Stimulated activated CD8-positive, alpha-beta memory T cell treated with anti-CD3 and anti-CD28 coated beads, Interleukin-15, amount 100 ng/mL, for 1 hour (primary cell): ENCODE measurements around the gene HNRNPH3.
A peak's percentile ranks its signal among the peaks of the same experiment; 100 is the strongest.

Experiments
- DNase-seq: peaks from one replicate; pipeline ENCODE4 v3.0.0-alpha.2; 2020; ENCODE audit warnings: low read depth

The HNRNPH3 gene

GRCh38 chr10:68332259-68333057 is 594 bp downstream of the HNRNPH3 start, which contains the start of gene PBLD:
Gene PBLD (minus strand): TSS chr10:68332928. CDS start chr10:68306844, 26,084 bp downstream.
- peak; percentile 20 for DNase-seq

DNA sequence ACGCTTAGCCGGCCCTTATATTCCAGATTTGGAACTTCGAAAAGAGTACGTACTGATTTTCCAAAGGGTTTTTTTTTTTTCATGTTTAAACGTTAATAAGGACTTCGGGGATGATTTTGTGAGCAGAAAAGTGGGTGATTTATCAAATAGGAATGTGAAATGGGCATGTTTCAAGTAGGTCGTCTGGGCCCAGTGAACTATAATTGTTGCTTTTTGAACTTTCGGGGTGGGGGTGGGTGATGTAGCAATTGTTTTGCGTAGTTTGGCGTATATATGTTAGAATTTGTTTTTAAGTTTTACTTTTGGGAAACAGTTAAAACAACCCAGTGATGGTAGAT is 1.2 kb downstream of the HNRNPH3 start:
- DNase-seq: no peak

DNA sequence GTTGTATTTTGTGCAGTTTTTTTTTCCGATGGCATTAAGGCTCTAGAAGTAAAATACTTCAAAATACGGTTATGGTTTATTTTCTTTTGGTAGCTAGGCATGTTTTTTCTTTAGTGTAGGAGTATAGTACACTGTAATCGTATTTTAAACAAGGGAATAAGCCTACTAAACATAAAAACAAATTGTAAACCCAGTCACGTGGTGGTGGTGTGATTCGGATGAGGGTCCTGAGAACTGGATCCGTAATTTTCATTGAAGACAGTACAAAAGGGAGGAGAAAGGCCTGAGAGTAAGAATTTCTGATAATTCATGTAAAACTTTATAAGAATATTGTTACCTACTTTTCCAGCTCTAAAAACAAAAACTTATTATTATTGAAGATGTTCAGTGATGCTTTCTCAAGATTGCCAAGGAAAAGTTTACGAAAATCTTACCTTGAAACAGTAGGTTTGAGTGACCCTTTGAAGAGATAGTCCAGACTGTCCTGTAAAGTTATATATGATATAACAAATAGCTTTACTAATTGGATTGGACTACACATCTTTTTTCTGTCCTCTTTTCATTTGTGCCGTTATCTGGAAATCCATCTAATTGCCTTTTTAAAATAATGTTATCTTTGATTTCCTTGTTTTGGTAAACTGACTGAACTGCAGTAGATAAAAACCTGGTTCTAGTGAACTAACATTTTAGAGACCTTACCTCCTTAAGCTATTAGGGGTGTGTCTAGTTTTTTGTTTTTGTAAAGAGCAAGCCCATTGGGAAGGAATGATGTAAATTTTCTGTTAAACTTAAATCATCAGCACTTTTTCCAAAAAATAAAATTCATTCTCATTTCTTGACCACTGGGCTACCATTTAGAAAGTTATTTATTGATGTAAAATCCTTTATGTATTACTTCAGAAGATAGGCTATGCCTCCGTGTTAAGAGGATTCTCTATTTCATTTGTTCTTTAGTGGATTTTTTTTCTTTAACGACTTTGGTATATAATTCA is 1.9 kb downstream of the HNRNPH3 start:
- DNase-seq: no peak

DNA sequence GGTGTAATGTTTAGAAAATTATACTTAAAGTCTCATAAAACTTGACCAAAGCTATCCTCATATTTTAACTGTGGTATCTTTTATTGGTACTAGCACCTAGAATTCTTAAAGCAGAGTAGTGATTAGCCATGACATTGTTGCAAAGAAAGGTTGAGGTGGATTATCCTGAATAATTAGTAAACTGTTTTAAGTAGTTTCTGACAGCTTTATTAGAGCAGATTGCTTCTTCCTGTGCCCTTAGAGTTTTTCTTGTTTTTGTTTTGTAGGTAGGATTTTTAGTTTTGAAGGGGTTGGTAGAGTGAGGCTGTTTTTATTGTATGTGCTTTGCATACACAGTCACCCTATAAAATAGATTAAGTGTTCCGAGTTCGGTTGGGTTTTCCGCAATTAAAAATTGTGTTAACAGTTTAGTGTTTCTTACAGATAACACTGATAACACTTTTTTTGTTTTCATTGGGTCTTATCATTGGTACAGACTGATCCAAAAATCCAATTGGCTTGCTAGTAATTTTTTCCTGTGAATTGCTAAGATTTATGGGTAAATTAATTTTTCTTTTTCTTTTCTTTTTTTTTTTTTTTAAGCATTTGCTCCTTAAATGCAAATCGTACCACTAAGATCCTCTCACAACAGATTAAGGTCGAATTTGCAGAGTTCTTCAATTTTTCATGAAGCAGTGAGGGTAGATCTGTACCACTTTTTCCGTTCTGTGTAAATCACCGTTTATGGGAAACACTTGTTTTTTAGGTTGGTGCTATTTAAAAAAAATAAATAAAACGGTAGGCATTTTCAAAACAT is 3.0 kb downstream of the HNRNPH3 start:
- no peak for DNase-seq

DNA sequence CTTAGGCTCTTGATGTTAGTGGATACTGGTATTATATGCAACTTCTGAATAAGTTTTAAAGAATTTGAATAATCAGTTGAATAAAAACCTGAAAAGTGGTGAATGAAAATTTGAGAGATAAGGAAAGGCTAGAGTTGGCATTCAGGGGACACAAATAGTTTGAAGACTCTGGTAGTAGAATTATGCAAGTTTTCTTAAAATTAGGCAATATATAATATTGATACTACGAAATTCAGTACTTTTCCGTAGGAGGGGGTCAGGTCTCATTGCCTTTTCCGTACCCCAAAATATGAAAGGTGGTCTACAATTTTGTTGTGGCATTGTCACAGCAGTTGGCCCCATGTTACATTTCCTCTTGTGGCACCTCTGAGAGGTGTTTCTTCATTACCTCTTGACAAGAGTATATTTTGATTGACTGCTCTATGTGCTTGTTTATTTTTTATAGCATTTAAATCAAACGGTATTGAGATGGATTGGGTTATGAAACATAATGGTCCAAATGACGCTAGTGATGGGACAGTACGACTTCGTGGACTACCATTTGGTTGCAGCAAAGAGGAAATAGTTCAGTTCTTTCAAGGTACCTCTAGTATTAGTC is 5.0 kb downstream of the HNRNPH3 start:
- no peak for DNase-seq

GRCh38 chr10:68340358-68341080 is 8.7 kb downstream of the HNRNPH3 start:
- DNase-seq: no peak

DNA sequence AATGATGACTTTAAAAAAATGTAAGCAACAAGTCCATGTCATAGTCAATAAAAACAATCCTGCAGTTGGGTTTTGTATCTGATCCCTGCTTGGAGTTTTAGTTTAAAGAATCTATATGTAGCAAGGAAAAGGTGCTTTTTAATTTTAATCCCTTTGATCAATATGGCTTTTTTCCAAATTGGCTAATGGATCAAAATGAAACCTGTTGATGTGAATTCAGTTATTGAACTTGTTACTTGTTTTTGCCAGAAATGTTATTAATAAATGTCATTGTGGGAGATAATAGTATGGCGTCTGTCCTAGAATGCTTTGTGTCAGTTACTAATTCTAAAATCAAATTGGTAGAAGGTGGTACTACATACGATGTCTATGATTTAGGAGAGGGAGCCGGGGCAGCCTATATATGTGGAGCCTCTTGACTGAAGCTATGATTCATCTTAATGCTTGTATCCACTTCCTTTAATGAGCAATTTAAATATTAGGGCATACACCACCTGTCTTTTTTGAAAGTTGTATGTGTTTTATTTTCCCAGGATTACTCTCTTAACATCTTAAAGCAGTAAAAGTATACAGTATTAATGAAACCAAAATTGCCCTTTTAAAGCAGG is 11.1 kb downstream of the HNRNPH3 start:
- no peak for DNase-seq

- DNase-seq: no peak
These were observed 13.8 kb downstream of the HNRNPH3 start for GRCh38 chr10:68345621-68346020.

GRCh38 chr10:68346774-68347173 is 14.9 kb downstream of the HNRNPH3 start:
- no peak for DNase-seq

GRCh38 chr10:68348265-68348741 is 16.4 kb downstream of the HNRNPH3 start:
- DNase-seq: peak; percentile 13

DNA sequence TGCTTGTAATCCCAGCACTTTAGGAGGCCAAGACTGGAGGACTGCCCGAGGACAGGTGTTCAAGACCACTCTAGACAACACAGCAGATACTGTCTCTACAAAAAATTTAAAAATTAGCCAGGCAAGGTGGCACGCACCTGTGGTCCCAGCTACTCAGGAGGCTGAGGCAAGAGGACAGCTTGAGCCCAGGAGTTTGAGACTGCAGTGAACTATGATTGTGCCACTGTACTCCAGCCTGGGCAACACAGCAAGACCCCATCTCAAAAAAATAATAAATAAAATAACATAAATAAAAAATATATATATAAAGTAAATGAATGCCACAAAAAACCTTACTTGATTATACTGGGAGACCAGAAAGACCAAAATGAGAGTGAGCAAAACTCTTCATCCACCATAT is 21.7 kb downstream of the HNRNPH3 start:
- DNase-seq: no peak

DNA sequence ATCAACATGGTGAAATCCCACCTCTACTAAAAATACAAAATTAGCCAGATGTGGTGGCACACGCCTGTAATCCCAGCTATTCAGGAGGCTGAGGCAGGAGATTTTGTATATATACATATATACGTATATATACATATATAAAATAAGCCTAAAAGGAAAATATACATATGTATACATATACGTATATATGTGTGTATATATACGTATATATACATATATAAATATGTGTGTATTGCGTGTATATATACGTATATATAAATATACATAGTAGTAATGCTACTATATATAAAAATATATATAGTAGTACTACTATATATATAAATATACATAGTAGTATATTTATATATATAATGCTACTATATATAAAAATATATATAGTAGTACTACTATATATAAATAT is 27.3 kb downstream of the HNRNPH3 start:
- DNase-seq: no peak

DNA sequence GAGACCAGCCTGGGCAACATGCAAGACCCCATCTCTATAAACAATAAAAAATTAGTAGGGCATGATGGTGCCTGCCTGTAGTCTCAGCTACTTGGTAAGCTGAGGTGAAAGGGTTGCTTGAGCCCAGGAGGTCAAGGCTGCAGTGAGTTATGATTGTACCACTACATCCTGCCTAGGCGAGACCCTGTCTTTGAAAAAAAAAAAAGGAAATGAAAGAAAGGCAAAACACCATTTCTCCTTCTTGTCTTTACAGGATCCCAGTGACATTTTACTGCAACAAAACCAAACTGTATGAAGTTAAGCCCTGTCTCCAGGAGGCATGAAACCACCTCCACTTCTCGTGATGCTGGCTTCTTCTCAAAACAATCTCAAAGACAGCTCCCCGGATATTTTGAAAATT is 30.7 kb downstream of the HNRNPH3 start:
- no peak for DNase-seq

- no peak for DNase-seq
These were observed 32.4 kb downstream of the HNRNPH3 start for GRCh38 chr10:68364101-68364886.

DNA sequence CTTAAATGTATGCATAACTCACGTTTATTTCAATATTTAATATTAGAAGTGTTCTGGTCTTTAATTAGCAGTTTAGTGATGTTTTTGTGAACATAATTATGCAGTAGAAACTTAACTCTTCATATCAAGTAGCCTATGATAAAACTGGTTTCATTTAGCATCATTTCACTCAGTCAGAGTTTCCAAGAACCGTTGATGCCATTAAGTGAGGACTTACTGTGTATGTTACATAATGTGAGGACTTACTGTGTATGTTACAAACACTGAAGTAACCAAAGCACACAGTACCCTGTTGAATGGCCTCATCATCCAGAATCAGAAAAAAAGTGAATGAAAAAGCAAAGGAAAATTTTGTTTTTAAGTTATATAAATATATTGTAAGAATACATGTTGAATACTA is 33.7 kb downstream of the HNRNPH3 start:
- no peak for DNase-seq

DNA sequence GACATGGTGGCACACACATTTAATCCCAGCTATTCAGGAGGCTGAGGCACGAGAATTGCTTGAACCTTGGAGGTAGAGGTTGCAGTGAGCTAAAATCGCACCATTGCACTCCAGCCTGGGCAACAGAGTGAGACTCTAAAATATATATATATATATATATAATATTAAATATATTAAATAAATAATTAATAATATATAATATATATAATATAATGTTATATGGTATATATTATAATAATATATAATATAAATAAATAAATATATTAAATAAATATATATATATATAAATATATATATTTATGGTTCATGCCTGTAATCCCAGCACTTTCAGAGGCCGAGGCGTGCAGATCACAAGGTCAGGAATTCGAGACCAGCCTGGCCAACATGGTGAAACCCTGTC is 34.7 kb downstream of the HNRNPH3 start:
- no peak for DNase-seq

GRCh38 chr10:68367121-68367520 is 35.3 kb downstream of the HNRNPH3 start:
- no peak for DNase-seq

GRCh38 chr10:68371604-68372003 is 39.7 kb downstream of the HNRNPH3 start:
- DNase-seq: no peak

GRCh38 chr10:68385740-68386139 is 53.9 kb downstream of the HNRNPH3 start:
- DNase-seq: no peak
